Mesangial cell (primary cell): ENCODE results near the gene DLX2. TPM values are rescaled to one million over a fixed set of nuclear protein-coding genes. Genes with fewer than 3 reads are reported as not detected.

Experiments
- total RNA-seq: library from RNA; depleted of rRNA; stranded (reverse); fragments of >200 nt; gene quantifications from 2 replicates; pipeline ENCODE4 v1.2.3, GENCODE V29; 2015

Gene DLX2
- 0.16 TPM in 1 of 2 replicates, not detected in the other for total RNA-seq

GRCh38 chr2:172102391-172103359, at the start of gene DLX2:
TSS of gene DLX2 (minus strand) at chr2:172102900. CDS start at chr2:172102538, 362 bp downstream.

GRCh38 chr2:172085460-172086159, 17.1 kb downstream of the DLX2 start, which contains the start of gene DLX1:
TSS of gene DLX1 (plus strand) at chr2:172085507. CDS start at chr2:172085678, 171 bp downstream.

Other genes with a start within 250 kb of the DLX2 start
- gene SLC25A12, start 208.7 kb downstream of the DLX2 start, total RNA-seq = 9.3 and 9.4 TPM in 2 replicates
- 14.5 and 40.6 TPM in 2 replicates for gene HAT1, start 180.4 kb downstream of the DLX2 start, total RNA-seq
- 3.1 and 5.3 TPM in 2 replicates for gene METAP1D, start 102.9 kb downstream of the DLX2 start, total RNA-seq
- gene DLX1, start 17.4 kb downstream of the DLX2 start, total RNA-seq = 0.16 TPM in 1 of 2 replicates, not detected in the other